Natural killer cell (primary cell): Measurements from ENCODE around the gene AIRE. TPM values are rescaled to one million over a fixed set of nuclear protein-coding genes. Genes with fewer than 3 reads are reported as not detected.

Source experiments
- ATAC-seq, 3 donors: fragments of 150-1000 bp in 2 of 3; fragments of 200-7000 bp in 1 of 3; cut with Tn5 transposase; 1 replicate in 1 of 3; 2 replicates in 2 of 3; pipeline ENCODE4 v1.10.0; 2021; ENCODE audit warnings: mild to moderate bottlenecking in 2 of 3, moderate library complexity in 2 of 3
- DNase-seq, 2 donors: peaks; one replicate each; pipeline versions ENCODE4 v3.0.0 to v3.0.0-alpha.2; 2013 to 2021; ENCODE audit warnings: mixed read lengths in 1 of 2
- H3K27ac ChIP-seq: one replicate; pipeline ENCODE4 v1.5.1; 2013; ENCODE audit warnings: mild to moderate bottlenecking, low read length
- H3K27me3 ChIP-seq: one replicate; pipeline ENCODE4 v1.6.1; 2013; ENCODE audit warnings: low read length; ENCODE audit not compliant: control insufficient read depth, insufficient read depth
- H3K36me3 ChIP-seq: one replicate; pipeline ENCODE4 v1.6.1; 2013; ENCODE audit warnings: low read length; ENCODE audit not compliant: control insufficient read depth, insufficient read depth
- H3K4me1 ChIP-seq: one replicate; pipeline ENCODE4 v1.6.1; 2013; ENCODE audit warnings: low read length; ENCODE audit not compliant: control insufficient read depth, insufficient read depth
- H3K4me3 ChIP-seq: one replicate; pipeline ENCODE4 v1.5.1; 2013; ENCODE audit warnings: low read length
- H3K9me3 ChIP-seq: one replicate; pipeline ENCODE4 v1.6.1; 2013; ENCODE audit warnings: low read length; ENCODE audit not compliant: control insufficient read depth, insufficient read depth
- H3K27ac Mint-ChIP-seq, 2 donors: one replicate each; pipeline ENCODE4 v1.8.0; 2022; ENCODE audit warnings: mild to moderate bottlenecking in 2 of 2, mixed read lengths in 2 of 2, moderate library complexity in 1 of 2
- H3K27me3 Mint-ChIP-seq, 2 donors: one replicate each; pipeline ENCODE4 v1.8.0; 2022; ENCODE audit warnings: low read depth in 2 of 2, mixed read lengths in 2 of 2
- H3K36me3 Mint-ChIP-seq: one replicate; pipeline ENCODE4 v1.8.0; 2022; ENCODE audit warnings: mixed read lengths
- H3K4me1 Mint-ChIP-seq, 2 donors: one replicate each; pipeline ENCODE4 v1.8.0; 2022; ENCODE audit warnings: mixed read lengths in 2 of 2
- H3K4me3 Mint-ChIP-seq: one replicate; pipeline ENCODE4 v1.8.0; 2022; ENCODE audit warnings: mild to moderate bottlenecking, moderate library complexity, mixed read lengths
- H3K9me3 Mint-ChIP-seq, 2 donors: one replicate each; pipeline ENCODE4 v1.8.0; 2022; ENCODE audit warnings: mixed read lengths in 2 of 2
- WGBS: methylation state at CpG from one replicate; pipeline ENCODE4 v1.1.7; 2013; ENCODE audit warnings: missing lambda C conversion rate; ENCODE audit not compliant: insufficient coverage; 5-methylcytosine and 5-hydroxymethylcytosine counted together
- intact Hi-C: fragments of 100-400 bp; cut with micrococcal nuclease; formaldehyde crosslinking; loops from one replicate; pipeline ENCODE4 v1.14.2; 2022
- total RNA-seq, 4 donors: library from RNA; stranded (reverse); fragments of 120-200 nt in 1 of 4; gene quantifications; one replicate each; pipeline versions ENCODE4 v1.2.3 to v1.2.4, GENCODE V29; 2013 to 2022
- TF ChIP-seq, protein P1 (sequence below): fragments of 200-600 bp; IDR thresholded peaks from one replicate; pipeline ENCODE4 v1.8.0; 2022; ENCODE audit warnings: antibody characterized with exemption

The AIRE gene
- total RNA-seq, 3 donors from 2014 or later (not counting 1 experiment from before 2014, with no cell fraction given), result not detected

DNA sequence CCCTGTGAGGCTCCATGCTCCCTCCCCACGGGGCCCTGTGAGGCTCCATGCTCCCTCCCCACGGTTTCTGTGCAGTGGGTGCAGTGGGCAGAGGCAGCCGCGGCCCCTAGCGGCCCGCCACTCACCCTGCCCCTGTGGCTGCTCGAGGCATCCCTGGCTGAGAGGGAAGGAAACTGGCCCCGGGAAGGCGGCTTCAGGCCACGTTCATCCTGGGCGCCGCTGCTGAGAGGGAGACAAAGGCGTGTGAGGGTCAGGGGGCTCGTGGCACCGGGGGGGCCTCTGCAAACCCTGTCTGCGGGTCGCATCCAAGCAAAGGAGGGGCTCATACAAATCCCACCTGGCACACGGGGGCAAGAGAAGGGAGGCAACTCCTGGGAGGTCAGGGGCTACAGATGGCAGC lies 45.0 kb downstream of the AIRE start:
- H3K27me3 Mint-ChIP-seq, result no peaks in the 10 kb centered on the region
- H3K36me3 ChIP-seq, result peaks cover 23% of the 10 kb centered on the region
- H3K4me3 Mint-ChIP-seq, result no peak overlapping the region
- peaks cover 11% of the 10 kb centered on the region for H3K4me1 ChIP-seq
- no peak for ATAC-seq
- no peaks in the 10 kb centered on the region for H3K36me3 Mint-ChIP-seq
- H3K27me3 ChIP-seq, result no peaks in the 10 kb centered on the region
- TF ChIP-seq, protein P1, sequence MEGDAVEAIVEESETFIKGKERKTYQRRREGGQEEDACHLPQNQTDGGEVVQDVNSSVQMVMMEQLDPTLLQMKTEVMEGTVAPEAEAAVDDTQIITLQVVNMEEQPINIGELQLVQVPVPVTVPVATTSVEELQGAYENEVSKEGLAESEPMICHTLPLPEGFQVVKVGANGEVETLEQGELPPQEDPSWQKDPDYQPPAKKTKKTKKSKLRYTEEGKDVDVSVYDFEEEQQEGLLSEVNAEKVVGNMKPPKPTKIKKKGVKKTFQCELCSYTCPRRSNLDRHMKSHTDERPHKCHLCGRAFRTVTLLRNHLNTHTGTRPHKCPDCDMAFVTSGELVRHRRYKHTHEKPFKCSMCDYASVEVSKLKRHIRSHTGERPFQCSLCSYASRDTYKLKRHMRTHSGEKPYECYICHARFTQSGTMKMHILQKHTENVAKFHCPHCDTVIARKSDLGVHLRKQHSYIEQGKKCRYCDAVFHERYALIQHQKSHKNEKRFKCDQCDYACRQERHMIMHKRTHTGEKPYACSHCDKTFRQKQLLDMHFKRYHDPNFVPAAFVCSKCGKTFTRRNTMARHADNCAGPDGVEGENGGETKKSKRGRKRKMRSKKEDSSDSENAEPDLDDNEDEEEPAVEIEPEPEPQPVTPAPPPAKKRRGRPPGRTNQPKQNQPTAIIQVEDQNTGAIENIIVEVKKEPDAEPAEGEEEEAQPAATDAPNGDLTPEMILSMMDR, result no peak
- WGBS, result 89% methylated on average over 18 of the region's 18 CpGs
- intact Hi-C loops, result no loop called here
- no peaks in the 10 kb centered on the region for H3K9me3 Mint-ChIP-seq
- H3K9me3 ChIP-seq, result no peaks in the 10 kb centered on the region
- no peak overlapping the region for H3K27ac ChIP-seq
- peaks cover 0 to 4% of the 10 kb centered on the region in 2 donors for H3K4me1 Mint-ChIP-seq
- no peak overlapping the region for H3K4me3 ChIP-seq
- DNase-seq, result no peak
- no peak overlapping the region for H3K27ac Mint-ChIP-seq

DNA sequence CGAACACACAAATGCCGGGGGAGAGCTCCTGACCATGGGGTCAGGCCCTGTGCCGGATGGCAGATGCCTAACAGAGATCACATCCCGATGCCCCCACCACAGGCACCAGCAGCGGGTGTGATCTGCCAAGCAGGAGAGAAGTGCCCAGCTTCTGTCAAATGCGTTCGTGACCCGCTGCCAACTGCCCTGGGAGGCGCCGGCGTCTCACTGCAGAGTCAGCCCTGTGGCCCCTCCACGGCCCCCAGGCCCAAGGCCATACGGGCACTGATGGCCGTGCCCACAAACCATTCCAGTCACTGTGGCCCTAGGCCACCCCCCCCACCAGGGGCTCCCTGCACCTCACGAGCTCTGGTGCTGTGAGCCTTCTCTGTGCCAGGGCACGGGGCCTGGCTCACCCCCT lies 45.5 kb downstream of the AIRE start:
- Histone ChIP-seq H3K9me3 (no peaks in the 10 kb centered on the region), H3K4me3 (no peak overlapping the region), H3K27ac (no peak overlapping the region), H3K36me3 (peaks cover 21% of the 10 kb centered on the region), H3K4me1 (peaks cover 13% of the 10 kb centered on the region), H3K27me3 (no peaks in the 10 kb centered on the region)
- Mint-ChIP-seq H3K4me3 (no peak overlapping the region), H3K36me3 (no peaks in the 10 kb centered on the region), H3K27ac (no peak overlapping the region), H3K9me3 (no peaks in the 10 kb centered on the region), H3K4me1 (peaks cover 0 to 4% of the 10 kb centered on the region in 2 donors), H3K27me3 (no peaks in the 10 kb centered on the region)
- intact Hi-C loops, result no loop called here
- TF ChIP-seq, protein P1, result no peak
- ATAC-seq (no peak), DNase-seq (no peak)
- WGBS, result 95% methylated on average over 16 of the region's 16 CpGs

DNA sequence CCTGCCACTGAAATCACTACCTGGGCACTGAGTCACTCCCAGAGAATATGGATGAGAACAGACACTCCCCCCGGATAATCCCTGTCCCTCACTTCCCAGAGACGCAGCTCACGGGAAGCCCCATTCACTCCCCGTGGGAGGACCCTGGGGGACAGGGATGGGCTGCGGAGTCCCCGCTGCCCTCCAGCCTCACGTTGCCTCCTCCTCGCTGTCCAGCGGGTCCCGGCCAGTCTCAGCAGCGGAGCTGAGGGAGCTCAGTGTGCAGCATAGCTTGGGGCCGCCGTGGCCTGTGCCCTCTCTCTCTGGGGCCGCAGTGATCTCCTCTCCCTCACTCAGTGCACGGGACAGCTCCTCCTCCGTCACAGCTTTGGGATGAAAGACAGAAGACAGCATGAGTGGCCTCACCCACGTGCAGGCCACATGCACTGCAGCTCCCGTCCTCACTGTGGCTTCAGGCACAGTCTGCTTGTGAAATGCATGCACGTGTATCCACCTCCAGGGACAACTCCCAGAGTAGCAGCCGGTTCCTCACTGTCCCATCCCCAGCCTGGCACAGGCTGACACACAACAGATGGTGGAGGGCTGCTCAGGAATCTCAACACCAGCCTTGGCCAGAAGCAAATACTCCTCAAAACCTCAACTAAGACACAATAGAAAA lies 46.1 kb downstream of the AIRE start:
- no peak overlapping the region for H3K4me3 ChIP-seq
- H3K27me3 Mint-ChIP-seq, result no peaks in the 10 kb centered on the region
- peaks cover 23% of the 10 kb centered on the region for H3K36me3 ChIP-seq
- no peak overlapping the region for H3K4me3 Mint-ChIP-seq
- ATAC-seq (no peak), DNase-seq (no peak)
- peaks cover 0 to 4% of the 10 kb centered on the region in 2 donors for H3K4me1 Mint-ChIP-seq
- no peak overlapping the region for H3K27ac Mint-ChIP-seq
- peaks cover 13% of the 10 kb centered on the region for H3K4me1 ChIP-seq
- no peaks in the 10 kb centered on the region for H3K36me3 Mint-ChIP-seq
- 93% methylated on average over 20 of the region's 20 CpGs for WGBS
- TF ChIP-seq, protein P1, result no peak
- H3K27ac ChIP-seq, result no peak overlapping the region
- H3K9me3 Mint-ChIP-seq, result no peaks in the 10 kb centered on the region
- no peaks in the 10 kb centered on the region for H3K27me3 ChIP-seq
- intact Hi-C loops, result no loop called here
- no peaks in the 10 kb centered on the region for H3K9me3 ChIP-seq

DNA sequence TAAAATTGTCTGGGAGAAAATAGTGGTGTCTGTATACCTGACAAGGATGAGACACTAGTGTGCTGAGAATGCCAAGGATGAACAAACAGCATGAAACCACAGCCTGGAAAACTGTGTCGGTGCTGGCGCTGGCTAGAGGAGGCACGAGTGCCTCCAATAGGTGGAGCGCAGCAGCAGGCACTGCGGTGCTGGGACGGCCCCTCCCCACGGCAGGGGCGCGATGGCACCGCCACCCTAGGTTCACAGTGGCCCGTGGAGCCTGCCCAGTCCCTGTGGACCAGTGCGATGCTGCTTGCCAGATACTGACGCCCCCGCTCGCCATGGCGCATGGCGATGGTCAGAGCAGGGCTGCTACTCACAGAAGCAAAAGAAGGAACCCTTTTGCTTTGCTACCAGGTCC lies 46.7 kb downstream of the AIRE start:
- no peaks in the 10 kb centered on the region for H3K36me3 Mint-ChIP-seq
- H3K36me3 ChIP-seq, result peaks cover 18% of the 10 kb centered on the region
- H3K4me1 Mint-ChIP-seq, result peaks cover 2 to 4% of the 10 kb centered on the region in 2 donors
- no peak overlapping the region for H3K27ac ChIP-seq
- H3K4me3 Mint-ChIP-seq, result no peak overlapping the region
- H3K4me1 ChIP-seq, result peaks cover 13% of the 10 kb centered on the region
- no peak for DNase-seq
- ATAC-seq, result no peak
- H3K27ac Mint-ChIP-seq, result no peak overlapping the region
- intact Hi-C loops, result no loop called here
- H3K9me3 ChIP-seq, result no peaks in the 10 kb centered on the region
- H3K27me3 ChIP-seq, result no peaks in the 10 kb centered on the region
- TF ChIP-seq, protein P1, result no peak
- no peak overlapping the region for H3K4me3 ChIP-seq
- 95% methylated on average over 17 of the region's 17 CpGs for WGBS
- no peaks in the 10 kb centered on the region for H3K9me3 Mint-ChIP-seq
- no peaks in the 10 kb centered on the region for H3K27me3 Mint-ChIP-seq
